B cell (primary cell): ENCODE data around the gene OTULIN. TPM values are rescaled to one million over a fixed set of nuclear protein-coding genes. Genes with fewer than 3 reads are reported as not detected.

Experiments used
- ATAC-seq: fragments of 200-7000 bp; cut with Tn5 transposase; one replicate; pipeline ENCODE4 v1.10.0; 2021; ENCODE audit warnings: low read depth, mild to moderate bottlenecking, moderate number of reproducible peaks, moderate library complexity
- CTCF ChIA-PET: fragments of 350-600 bp; sonication (Branson Sonifier 250); formaldehyde crosslinking; loops from one replicate; lab custom pipeline; 2021; ENCODE audit warnings: antibody characterized with exemption, inconsistent platforms; lab: Charles Lee
- POLR2A ChIA-PET: fragments of 350-600 bp; sonication (Branson Sonifier 250); formaldehyde crosslinking; loops from one replicate; lab custom pipeline; 2021; ENCODE audit warnings: antibody characterized with exemption; lab: Charles Lee
- DNase-seq: peaks from one replicate; pipeline ENCODE4 v3.0.0; 2013
- H2AFZ ChIP-seq: 2 replicates; pipeline ENCODE4 v1.6.1; 2012; ENCODE audit warnings: mild to moderate bottlenecking, low read depth, low read length; ENCODE audit not compliant: insufficient read depth, poor library complexity, severe bottlenecking
- H3K27ac ChIP-seq, 2 donors: 1 replicate in 1 of 2; 2 replicates in 1 of 2; pipeline ENCODE4 v1.5.1; 2012 to 2013; ENCODE audit warnings: low read length in 2 of 2, mild to moderate bottlenecking in 2 of 2, moderate library complexity in 1 of 2
- H3K27me3 ChIP-seq, 4 experiments: fragments of 200-600 bp in 1 of 4; sonication (generic) in 1 of 4; replicated peaks in 1 of 4; 1 replicate in 2 of 4; 2 replicates in 2 of 4; pipeline versions ENCODE4 v1.6.1 to v1.7.0; 2013 to 2016; ENCODE audit warnings: low read length in 3 of 4, mild to moderate bottlenecking in 2 of 4, mixed read lengths in 1 of 4, moderate library complexity in 1 of 4; ENCODE audit not compliant: insufficient read depth in 4 of 4, control insufficient read depth in 3 of 4; ENCODE audit errors: control extremely low read depth in 1 of 4
- H3K36me3 ChIP-seq, 2 experiments: replicated peaks in 1 of 2; 1 replicate in 1 of 2; 2 replicates in 1 of 2; pipeline versions ENCODE4 v1.6.1 to v1.7.1; 2013; ENCODE audit warnings: low read length in 1 of 2; ENCODE audit not compliant: insufficient read depth in 2 of 2, control insufficient read depth in 1 of 2; ENCODE audit errors: control extremely low read depth in 1 of 2, extremely low read depth in 1 of 2
- H3K4me1 ChIP-seq, 2 donors: fragments of 200-600 bp in 1 of 2; sonication (generic) in 1 of 2; 1 replicate in 1 of 2; 2 replicates in 1 of 2; pipeline versions ENCODE4 v1.5.1 to v1.6.1; 2013 to 2017; ENCODE audit warnings: low read length in 2 of 2; ENCODE audit not compliant: control insufficient read depth in 2 of 2, insufficient read depth in 2 of 2
- H3K4me2 ChIP-seq: replicated peaks from 2 replicates; pipeline ENCODE3; 2012; ENCODE audit warnings: mild to moderate bottlenecking, low read depth, low read length; ENCODE audit not compliant: poor library complexity, severe bottlenecking
- H3K4me3 ChIP-seq, 5 experiments: fragments of 200-600 bp in 1 of 5; sonication (generic) in 1 of 5; 1 replicate in 3 of 5; 2 replicates in 2 of 5; pipeline versions ENCODE4 v1.5.1 to v1.7.0; 2011 to 2016; ENCODE audit warnings: low read length in 4 of 5, mild to moderate bottlenecking in 4 of 5, low read depth in 2 of 5, control low read depth in 1 of 5, moderate library complexity in 1 of 5; ENCODE audit not compliant: insufficient read depth in 1 of 5; ENCODE audit errors: control extremely low read depth in 1 of 5, extremely low read depth in 1 of 5
- H3K79me2 ChIP-seq: fragments of 200-600 bp; sonication (generic); one replicate; pipeline ENCODE4 v1.6.0; 2016; ENCODE audit warnings: low read length; ENCODE audit not compliant: control insufficient read depth, insufficient read depth
- H3K9ac ChIP-seq: fragments of 200-600 bp; sonication (generic); 2 replicates; pipeline ENCODE4 v1.6.1; 2017; ENCODE audit warnings: mild to moderate bottlenecking, low read length, moderate library complexity
- H3K9me3 ChIP-seq, 3 donors: one replicate each; pipeline versions ENCODE4 v1.6.1 to v1.7.1; 2013; ENCODE audit warnings: low read length in 2 of 3; ENCODE audit not compliant: control insufficient read depth in 2 of 3, insufficient read depth in 1 of 3; ENCODE audit errors: control extremely low read depth in 1 of 3
- H4K20me1 ChIP-seq: 2 replicates; pipeline ENCODE4 v1.6.0; 2012; ENCODE audit warnings: mild to moderate bottlenecking, low read length; ENCODE audit not compliant: insufficient read depth, control insufficient read depth, poor library complexity, severe bottlenecking
- H3K27ac Mint-ChIP-seq: one replicate; pipeline ENCODE4 v1.8.0; 2021; ENCODE audit warnings: mixed read lengths
- H3K27me3 Mint-ChIP-seq: one replicate; pipeline ENCODE4 v1.8.0; 2021; ENCODE audit warnings: mixed read lengths
- H3K4me1 Mint-ChIP-seq: one replicate; pipeline ENCODE4 v1.8.0; 2021; ENCODE audit warnings: mixed read lengths
- H3K4me3 Mint-ChIP-seq: one replicate; pipeline ENCODE4 v1.8.0; 2021; ENCODE audit warnings: mixed read lengths
- H3K9me3 Mint-ChIP-seq: one replicate; pipeline ENCODE4 v1.8.0; 2022; ENCODE audit warnings: mixed read lengths; ENCODE audit not compliant: insufficient read depth
- CTCF ChIP-seq: fragments of 200-600 bp; IDR thresholded peaks from one replicate; pipeline ENCODE4 v1.8.0; 2022; ENCODE audit warnings: antibody characterized with exemption, mild to moderate bottlenecking
- EZH2 ChIP-seq: IDR thresholded peaks from 2 replicates; pipeline ENCODE4 v1.6.1; 2012; ENCODE audit warnings: borderline replicate concordance, low read depth, mild to moderate bottlenecking, moderate library complexity, low read length; ENCODE audit not compliant: insufficient read depth, poor library complexity, severe bottlenecking
- whole genome bisulfite sequencing: methylation state at CpG from one replicate; pipeline ENCODE4 v1.1.5; 2013; ENCODE audit warnings: missing lambda C conversion rate; ENCODE audit not compliant: insufficient coverage; 5-methylcytosine and 5-hydroxymethylcytosine counted together
- intact Hi-C: fragments of 100-400 bp; cut with micrococcal nuclease; formaldehyde crosslinking; loops from one replicate; pipeline ENCODE4 v1.10.0; 2022
- polyA plus RNA-seq: library from polyadenylated mRNA; depleted of rRNA; stranded (reverse); fragments of >200 nt; gene quantifications from 2 replicates; pipeline ENCODE4 v1.2.3, GENCODE V29; 2012
- total RNA-seq, 2 donors: library from RNA; stranded (reverse); fragments of 120-200 nt in 1 of 2; gene quantifications; 1 replicate in 1 of 2; 2 replicates in 1 of 2; pipeline versions ENCODE4 v1.2.3 to v1.2.4, GENCODE V29; 2013 to 2022

OTULIN gene
- total and polyA plus RNA-seq, 2 donors (not counting 1 experiment from before 2014, with no cell fraction given) = 8.4 to 64.4 TPM

- H3K27ac Mint-ChIP-seq = no peak overlapping the region
Observed at GRCh38 chr5:14701556-14701955, 37.0 kb downstream of the OTULIN start.

More at GRCh38 chr5:14701556-14701955, 37.0 kb downstream of the OTULIN start:
- no peaks in the 10 kb centered on the region for H3K27me3 Mint-ChIP-seq
- H3K36me3 ChIP-seq = peaks cover 12 to 55% of the 10 kb centered on the region in 2 experiments
- no peaks in the 10 kb centered on the region for H3K9me3 ChIP-seq
- H3K27me3 ChIP-seq = no peaks in the 10 kb centered on the region
- ATAC-seq (no peak), DNase-seq (no peak)
- ChIA-PET CTCF (interaction anchor here (2.3 kb wide), 1 partner anchor 26 kb away, joined by 7 read pairs; no protein-coding TSS in a partner anchor), POLR2A (no interaction called here)
- no peak overlapping the region for H2AFZ ChIP-seq
- no peak overlapping the region for H3K9ac ChIP-seq
- H3K4me1 ChIP-seq = peaks cover 10 to 19% of the 10 kb centered on the region in 2 donors
- H3K4me3 ChIP-seq = no peak overlapping the region
- H3K9me3 Mint-ChIP-seq = no peaks in the 10 kb centered on the region
- WGBS = 98% methylated on average over 8 of the region's 10 CpGs
- H3K4me3 Mint-ChIP-seq = no peak overlapping the region
- peaks cover 21% of the 10 kb centered on the region for H3K4me1 Mint-ChIP-seq
- TF ChIP-seq CTCF = no peak
- TF ChIP-seq EZH2 = no peak
- H3K79me2 ChIP-seq = no peaks in the 10 kb centered on the region
- no peak overlapping the region for H3K27ac ChIP-seq
- H4K20me1 ChIP-seq = no peaks in the 10 kb centered on the region
- H3K4me2 ChIP-seq = no peak overlapping the region
- intact Hi-C loops = no loop called here
